ENCODE data around the gene PCCA.
"Not testable (repeated sequence)": the region's sequence is repeated elsewhere in the genome, so short reads cannot be mapped to it uniquely, and the experiment has no call there.

Gene PCCA

GRCh38 chr13:100314132-100314910, 225.4 kb downstream of the PCCA start:
- no peak for DNase-seq

- no peak for DNase-seq
Measured at GRCh38 chr13:100315522-100315921, 226.6 kb downstream of the PCCA start.

- not testable (repeated sequence) for DNase-seq
Measured at GRCh38 chr13:100318473-100318872, 229.6 kb downstream of the PCCA start.

GRCh38 chr13:100323937-100324336, 235.0 kb downstream of the PCCA start:
- DNase-seq = no peak

- DNase-seq = no peak
Measured at GRCh38 chr13:100330662-100331061, 241.8 kb downstream of the PCCA start.

GRCh38 chr13:100333141-100333540, 244.2 kb downstream of the PCCA start:
- DNase-seq = peak; percentile 66

GRCh38 chr13:100334214-100334613, 245.3 kb downstream of the PCCA start:
- peak; percentile 19 for DNase-seq

GRCh38 chr13:100336795-100337516, 248.1 kb downstream of the PCCA start:
- no peak for DNase-seq

GRCh38 chr13:100338275-100338674, 249.4 kb downstream of the PCCA start:
- DNase-seq = no peak

GRCh38 chr13:100339411-100339940, 250.6 kb downstream of the PCCA start:
- DNase-seq = no peak

- no peak for DNase-seq
Measured at GRCh38 chr13:100340865-100341264, 252.0 kb downstream of the PCCA start.

- DNase-seq = no peak
Measured at GRCh38 chr13:100341327-100341726, 252.4 kb downstream of the PCCA start.

GRCh38 chr13:100344544-100344943, 255.7 kb downstream of the PCCA start:
- no peak for DNase-seq

GRCh38 chr13:100347968-100348367, 259.1 kb downstream of the PCCA start:
- DNase-seq = no peak

GRCh38 chr13:100349594-100349993, 260.7 kb downstream of the PCCA start:
- DNase-seq = peak; percentile 46

- DNase-seq = no peak
Measured at GRCh38 chr13:100350601-100351000, 261.7 kb downstream of the PCCA start.

- DNase-seq = no peak
Measured at GRCh38 chr13:100356426-100356825, 267.5 kb downstream of the PCCA start.

GRCh38 chr13:100356889-100357288, 268.0 kb downstream of the PCCA start:
- DNase-seq = no peak

- no peak for DNase-seq
Measured at GRCh38 chr13:100357764-100358163, 268.9 kb downstream of the PCCA start.

GRCh38 chr13:100361504-100361903, 272.6 kb downstream of the PCCA start:
- no peak for DNase-seq

- DNase-seq = no peak
Measured at GRCh38 chr13:100362371-100362770, 273.5 kb downstream of the PCCA start.

- DNase-seq = no peak
Measured at GRCh38 chr13:100362781-100363180, 273.9 kb downstream of the PCCA start.

GRCh38 chr13:100363285-100363711, 274.4 kb downstream of the PCCA start:
- DNase-seq = no peak

GRCh38 chr13:100363874-100364273, 275.0 kb downstream of the PCCA start:
- DNase-seq = no peak

Data from NCI-H2171 (cell line).